ENCODE results near the gene SYNM.

SYNM gene

GRCh38 chr15:99090938-99091337 is 13.9 kb upstream of the SYNM start:
- no peak for ATAC-seq
- TF ChIP-seq ZC3H10 (CRISPR knock-in tag; IDR thresholded peaks at IDR 0.05) (no peak), ZFP3 (CRISPR knock-in tag; IDR thresholded peaks at IDR 0.05) (no peak)

GRCh38 chr15:99092554-99093172 is 12.2 kb upstream of the SYNM start:
- no peak for ATAC-seq
- 0 out of 2 replicates have a peak, but pooled peaks have one; percentile 7 for TF ChIP-seq ISL1 (CRISPR knock-in tag; IDR thresholded peaks at IDR 0.05)
- TF ChIP-seq RARB (CRISPR knock-in tag; IDR thresholded peaks at IDR 0.05): no peak

- no peak for ATAC-seq
- no peak for TF ChIP-seq CREB5 (CRISPR knock-in tag; IDR thresholded peaks at IDR 0.05; ENCODE audit: low read depth)
- TF ChIP-seq OSR1 (CRISPR knock-in tag; IDR thresholded peaks at IDR 0.05): no peak
- no peak for TF ChIP-seq CSDC2 (CRISPR knock-in tag; IDR thresholded peaks at IDR 0.05)
- no peak for TF ChIP-seq BACH2 (CRISPR knock-in tag; IDR thresholded peaks at IDR 0.05; ENCODE audit: borderline replicate concordance)
- no peak for TF ChIP-seq PATZ1 (CRISPR knock-in tag; IDR thresholded peaks at IDR 0.05; ENCODE audit: borderline replicate concordance)
Measured at GRCh38 chr15:99095626-99096025, 9.3 kb upstream of the SYNM start.

- ATAC-seq: no peak
- TF ChIP-seq CSDC2 (CRISPR knock-in tag; IDR thresholded peaks at IDR 0.05) (no peak), ZNF8 (CRISPR knock-in tag; IDR thresholded peaks at IDR 0.05) (no peak), OSR1 (CRISPR knock-in tag; IDR thresholded peaks at IDR 0.05) (no peak), ZNF70 (CRISPR knock-in tag; IDR thresholded peaks at IDR 0.05) (no peak), ARNTL (CRISPR knock-in tag; IDR thresholded peaks at IDR 0.05; ENCODE audit: borderline replicate concordance, low read depth) (no peak), PATZ1 (CRISPR knock-in tag; IDR thresholded peaks at IDR 0.05; ENCODE audit: borderline replicate concordance) (no peak), ZNF565 (CRISPR knock-in tag; conservative IDR thresholded peaks at IDR 0.05; ENCODE audit: low read depth) (no peak)
Measured at GRCh38 chr15:99096173-99096893, 8.5 kb upstream of the SYNM start.

- no peak for ATAC-seq
- no peak for TF ChIP-seq OSR1 (CRISPR knock-in tag; IDR thresholded peaks at IDR 0.05)
- TF ChIP-seq PATZ1 (CRISPR knock-in tag; IDR thresholded peaks at IDR 0.05; ENCODE audit: borderline replicate concordance): no peak
- TF ChIP-seq CREB5 (CRISPR knock-in tag; IDR thresholded peaks at IDR 0.05; ENCODE audit: low read depth): no peak
- TF ChIP-seq RARB (CRISPR knock-in tag; IDR thresholded peaks at IDR 0.05): no peak
- TF ChIP-seq ISL1 (CRISPR knock-in tag; IDR thresholded peaks at IDR 0.05): no peak
- TF ChIP-seq ZNF565 (CRISPR knock-in tag; conservative IDR thresholded peaks at IDR 0.05; ENCODE audit: low read depth): no peak
- no peak for TF ChIP-seq TSHZ2 (CRISPR knock-in tag; IDR thresholded peaks at IDR 0.05)
- no peak for TF ChIP-seq ZNF70 (CRISPR knock-in tag; IDR thresholded peaks at IDR 0.05)
- TF ChIP-seq ZFP30 (CRISPR knock-in tag; IDR thresholded peaks at IDR 0.05): no peak
- TF ChIP-seq CSRNP3 (CRISPR knock-in tag; IDR thresholded peaks at IDR 0.05): no peak
- TF ChIP-seq BACH2 (CRISPR knock-in tag; IDR thresholded peaks at IDR 0.05; ENCODE audit: borderline replicate concordance): no peak
- no peak for TF ChIP-seq ARNTL (CRISPR knock-in tag; IDR thresholded peaks at IDR 0.05; ENCODE audit: borderline replicate concordance, low read depth)
Measured at GRCh38 chr15:99096894-99097426, 7.9 kb upstream of the SYNM start.

All from SK-N-SH treated with all-trans-retinoic acid at 6 μM for 48 hours (cell line).